HT-29 (cell line): ENCODE measurements around the gene UVRAG. TPM values are rescaled to one million over a fixed set of nuclear protein-coding genes. Genes with fewer than 3 reads are reported as not detected.
"Not testable (repeated sequence)": the region's sequence is repeated elsewhere in the genome, so short reads cannot be mapped to it uniquely, and the experiment has no call there.

Experiments used
- DNase-seq: peaks from one replicate; pipeline ENCODE4 v3.0.0-alpha.2; 2015; ENCODE audit warnings: low spot score
- total RNA-seq: library from RNA; depleted of rRNA; stranded (reverse); fragments of >200 nt; shearing (Covaris generic); gene quantifications from 2 replicates; pipeline ENCODE4 v1.2.3, GENCODE V29; 2014

UVRAG gene
- total RNA-seq, 1 experiment from 2014 or later = 11.9 TPM

- DNase-seq = no peak
Observed at GRCh38 chr11:75836417-75836816, 21.4 kb downstream of the UVRAG start.

- no peak for DNase-seq
Observed at GRCh38 chr11:75839851-75840250, 24.8 kb downstream of the UVRAG start.

DNA sequence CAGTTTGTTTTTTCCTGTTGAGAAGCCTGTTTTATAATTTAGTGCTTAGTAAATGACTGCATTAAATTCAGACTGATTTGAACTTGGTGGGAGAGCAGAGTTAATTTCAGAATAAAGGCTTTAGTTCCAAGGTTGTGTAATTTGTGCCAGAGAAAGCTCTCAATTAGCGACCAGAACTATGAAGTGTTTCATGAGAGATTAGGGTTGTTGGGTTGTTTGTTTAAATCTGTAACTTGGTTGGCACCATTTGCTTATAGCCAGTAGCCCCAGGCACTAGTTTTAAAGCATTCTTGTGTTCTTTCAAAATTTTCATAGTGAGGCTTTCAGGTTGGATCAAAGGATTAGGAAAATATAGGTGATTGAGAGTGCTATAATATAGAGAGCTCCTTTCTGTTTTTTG lies 25.5 kb downstream of the UVRAG start:
- no peak for DNase-seq

DNA sequence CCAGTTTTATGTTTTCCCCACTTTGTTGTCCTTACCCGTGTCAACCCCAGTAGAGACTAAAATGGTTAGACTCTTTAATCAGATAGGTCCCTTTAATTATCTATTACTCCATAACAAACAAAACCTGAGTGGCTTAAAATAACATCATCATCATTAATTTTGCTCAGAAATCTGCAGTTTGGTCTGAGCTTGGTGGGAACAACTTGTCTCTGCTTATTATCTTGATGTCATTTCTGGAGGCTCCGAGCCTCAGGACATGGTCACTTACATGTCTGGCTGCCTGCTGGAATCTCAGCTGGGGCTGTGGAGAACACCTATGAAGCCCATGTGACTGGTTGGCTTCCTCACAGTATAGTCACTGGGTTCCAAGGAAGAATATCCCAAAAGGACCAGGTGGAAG lies 26.7 kb downstream of the UVRAG start:
- no peak for DNase-seq

GRCh38 chr11:75845324-75845723 lies 30.3 kb downstream of the UVRAG start:
- no peak for DNase-seq

DNA sequence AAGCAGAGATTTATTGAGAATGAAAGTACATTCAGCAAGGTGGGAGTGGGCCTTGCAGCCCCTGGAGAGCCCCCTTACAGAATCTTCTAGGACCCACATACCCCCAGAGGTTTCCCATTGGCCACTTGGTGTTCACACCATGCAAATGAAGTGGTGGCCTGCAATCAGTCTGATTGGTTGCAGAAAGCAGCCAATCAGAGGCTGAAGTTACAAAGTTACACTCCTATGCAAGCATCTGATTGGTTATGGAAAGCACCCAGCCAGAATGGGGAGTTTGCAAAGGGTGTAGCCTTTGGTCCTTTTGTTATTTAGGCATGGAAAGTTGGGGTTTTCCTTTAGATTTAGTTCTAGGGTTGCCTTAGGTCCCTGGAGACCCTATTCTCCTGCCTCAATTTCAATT lies 34.9 kb downstream of the UVRAG start:
- DNase-seq = peak; percentile 13

DNA sequence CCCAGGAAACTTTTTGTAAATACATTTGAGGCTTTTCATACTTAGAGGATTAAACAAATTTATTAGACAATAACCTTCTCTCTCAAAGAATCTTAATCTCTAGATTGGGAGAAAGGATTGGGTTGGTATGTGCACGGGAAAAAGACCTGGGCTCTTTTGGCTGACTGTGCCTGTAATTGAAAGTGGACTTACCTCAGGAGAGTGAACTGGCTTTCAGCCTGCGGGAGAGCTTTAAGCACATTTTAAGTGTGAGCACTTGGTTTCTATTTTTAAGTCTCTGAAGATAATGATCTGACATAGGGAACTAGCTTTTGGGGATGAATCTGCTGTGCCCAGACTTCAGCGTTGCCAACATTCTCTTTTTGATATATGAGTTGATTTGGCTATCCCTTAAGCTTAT lies 35.8 kb downstream of the UVRAG start:
- no peak for DNase-seq

- no peak for DNase-seq
Observed at GRCh38 chr11:75851203-75851602, 36.2 kb downstream of the UVRAG start.

- DNase-seq = no peak
Observed at GRCh38 chr11:75852406-75853017, 37.5 kb downstream of the UVRAG start.

GRCh38 chr11:75853563-75853962 lies 38.6 kb downstream of the UVRAG start:
- not testable (repeated sequence) for DNase-seq

DNA sequence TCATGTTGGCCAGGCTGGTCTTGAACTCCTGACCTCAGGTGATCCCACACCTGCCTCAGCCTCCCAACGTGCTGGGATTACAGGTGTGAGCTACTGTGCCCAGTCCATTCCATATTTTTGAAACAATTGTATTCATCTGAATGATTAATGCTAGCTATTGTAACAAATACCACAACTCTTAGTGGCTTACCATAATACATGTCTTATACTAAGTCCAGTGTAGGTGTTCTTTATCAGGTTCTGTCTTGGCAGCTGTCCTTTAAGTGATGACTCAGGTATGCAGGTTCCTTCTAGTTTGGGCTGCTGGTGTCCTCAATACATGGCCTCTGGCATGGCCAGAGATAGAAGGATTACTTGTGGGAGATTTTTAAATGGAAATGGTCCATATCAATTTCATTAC lies 39.0 kb downstream of the UVRAG start:
- DNase-seq = no peak

GRCh38 chr11:75855206-75855605 lies 40.2 kb downstream of the UVRAG start:
- no peak for DNase-seq

GRCh38 chr11:75856912-75857311 lies 41.9 kb downstream of the UVRAG start:
- DNase-seq = peak; percentile 29

DNA sequence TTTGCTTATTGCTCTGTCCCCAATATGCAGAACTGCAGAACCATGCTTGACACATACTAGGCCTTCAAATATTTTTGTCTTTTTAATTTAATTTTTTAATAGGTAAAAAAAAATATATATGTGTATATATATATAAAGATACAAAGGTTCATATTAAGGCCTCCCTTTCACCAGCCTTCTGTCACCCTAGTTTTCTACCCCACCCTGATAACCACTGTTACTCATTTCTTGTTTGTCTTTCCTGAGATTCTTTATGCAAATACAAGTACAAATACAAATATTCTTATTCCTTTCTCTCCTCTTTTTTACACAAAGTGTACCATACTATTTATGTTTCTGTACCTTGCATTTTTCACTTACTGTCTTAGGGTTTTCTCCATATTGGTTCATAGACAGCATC lies 43.0 kb downstream of the UVRAG start:
- DNase-seq = no peak

DNA sequence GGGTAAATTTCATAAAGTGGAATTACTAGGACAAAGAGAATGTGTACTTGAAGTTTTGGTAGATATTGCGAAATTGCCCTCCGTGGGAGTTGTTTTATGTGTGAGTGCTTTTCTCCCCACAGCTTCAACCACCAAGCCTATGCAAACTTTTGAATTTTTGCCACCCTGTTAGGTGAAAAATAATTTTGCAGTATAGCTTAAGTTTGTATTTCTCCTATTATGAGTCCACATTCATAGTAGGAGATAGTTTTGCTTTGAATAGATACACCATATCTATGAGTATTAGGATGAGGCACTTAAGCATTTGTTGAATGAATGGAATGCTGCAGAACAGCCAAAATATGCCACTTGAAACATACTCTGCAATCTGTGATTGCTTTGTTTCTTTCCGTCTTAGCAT lies 43.6 kb downstream of the UVRAG start:
- DNase-seq = no peak

DNA sequence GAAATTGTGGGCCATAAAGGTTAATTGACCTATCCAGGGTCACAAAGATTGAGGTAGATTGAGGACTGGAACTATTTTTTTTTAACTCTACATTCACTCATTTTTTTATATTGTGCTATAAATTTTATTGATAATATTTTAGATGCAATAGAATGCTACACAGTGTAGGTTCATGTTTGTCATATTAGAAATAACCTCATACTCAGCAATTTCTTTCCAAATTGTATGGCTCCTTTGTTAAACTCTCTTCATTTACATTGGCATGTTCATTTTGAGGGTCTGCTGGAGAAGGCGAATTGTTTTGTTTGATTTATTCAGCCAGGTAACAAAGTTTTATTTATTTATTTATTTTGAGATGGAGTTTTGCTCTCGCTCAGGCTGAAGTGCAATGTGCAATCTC lies 44.6 kb downstream of the UVRAG start:
- DNase-seq = no peak

- no peak for DNase-seq
Observed at GRCh38 chr11:75862437-75862836, 47.4 kb downstream of the UVRAG start.

- peak; percentile 87 for DNase-seq
Observed at GRCh38 chr11:75867778-75868374, 52.9 kb downstream of the UVRAG start.

DNA sequence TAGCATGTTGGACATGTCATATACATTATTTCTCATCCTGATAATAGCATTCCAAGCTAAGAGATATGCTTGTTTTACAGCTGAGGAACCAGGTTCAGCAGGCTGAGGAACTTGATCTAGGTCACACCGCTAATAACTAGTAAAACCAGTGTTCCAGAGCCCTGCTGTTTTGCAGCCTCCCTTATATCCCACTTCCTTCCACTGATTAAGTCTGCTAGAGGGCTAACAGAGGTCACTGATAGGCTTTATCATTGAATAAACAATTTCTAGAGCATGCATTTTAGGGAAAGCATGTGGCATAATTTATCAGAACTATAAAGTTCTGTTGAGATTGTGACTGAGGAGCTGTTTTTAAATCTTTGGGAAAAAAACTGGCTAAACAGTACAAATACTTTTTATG lies 54.0 kb downstream of the UVRAG start:
- DNase-seq = no peak

DNA sequence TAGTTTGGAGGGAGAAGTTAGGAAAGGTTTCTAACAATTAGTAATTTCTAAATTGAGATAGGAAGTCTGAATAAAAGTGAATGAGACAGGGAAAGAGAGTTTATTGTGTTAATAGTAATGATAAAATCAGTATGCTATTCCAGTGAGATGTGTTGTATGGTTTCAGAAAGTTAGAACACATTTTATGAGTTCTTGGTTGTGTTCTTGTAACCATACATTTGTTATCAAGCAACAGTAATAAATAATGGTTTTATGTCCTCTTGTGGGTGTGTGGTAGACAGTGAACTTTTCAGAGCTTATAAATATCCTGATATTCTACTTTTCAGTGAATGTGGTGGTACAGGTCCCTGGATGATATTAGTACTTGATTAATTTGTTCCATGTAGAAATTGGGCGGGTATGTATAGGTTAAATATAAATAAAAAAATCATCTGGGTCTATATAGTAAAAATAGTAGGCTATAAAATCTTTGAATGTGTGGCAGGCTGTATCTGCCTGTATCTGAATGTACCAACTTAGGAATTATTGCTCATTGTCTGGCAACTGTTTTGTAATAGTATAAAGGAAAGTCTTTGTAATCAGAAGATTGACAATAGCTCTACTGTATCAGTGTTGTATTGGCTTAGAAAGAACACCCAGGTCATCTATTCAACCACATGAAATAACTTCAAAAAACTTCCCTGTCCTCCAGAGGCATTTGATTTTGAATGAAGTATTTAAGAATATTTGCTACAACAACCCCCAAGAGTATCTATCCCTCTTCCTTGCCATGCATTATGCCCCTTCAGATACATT lies 54.8 kb downstream of the UVRAG start:
- DNase-seq = no peak

- DNase-seq = no peak
Observed at GRCh38 chr11:75872887-75873416, 57.9 kb downstream of the UVRAG start.

- no peak for DNase-seq
Observed at GRCh38 chr11:75873417-75874221, 58.6 kb downstream of the UVRAG start.
